Chondrocyte (in vitro differentiated cells): ENCODE data around the gene CDK1. TPM values are rescaled to one million over a fixed set of nuclear protein-coding genes. Genes with fewer than 3 reads are reported as not detected.
"Not testable (repeated sequence)": the region's sequence is repeated elsewhere in the genome, so short reads cannot be mapped to it uniquely, and the experiment has no call there.

Source experiments
- DNase-seq: peaks from one replicate; pipeline ENCODE4 v3.0.0; 2021; ENCODE audit warnings: mixed read lengths, low spot score
- H3K27ac Mint-ChIP-seq: one replicate; pipeline ENCODE4 v1.8.0; 2021; ENCODE audit warnings: mild to moderate bottlenecking, moderate library complexity, mixed read lengths; ENCODE audit not compliant: unreplicated experiment
- H3K27me3 Mint-ChIP-seq: 2 replicates; pipeline ENCODE4 v1.8.0; 2021; ENCODE audit warnings: low read depth, mixed read lengths
- H3K36me3 Mint-ChIP-seq: 2 replicates; pipeline ENCODE4 v1.8.0; 2021; ENCODE audit warnings: low read depth, mixed read lengths
- H3K4me1 Mint-ChIP-seq: 2 replicates; pipeline ENCODE4 v1.8.0; 2021; ENCODE audit warnings: low read depth, mild to moderate bottlenecking, mixed read lengths
- H3K4me3 Mint-ChIP-seq: one replicate; pipeline ENCODE4 v1.8.0; 2021; ENCODE audit warnings: mild to moderate bottlenecking, moderate library complexity, mixed read lengths; ENCODE audit not compliant: unreplicated experiment
- H3K9me3 Mint-ChIP-seq: 2 replicates; pipeline ENCODE4 v1.8.0; 2021; ENCODE audit warnings: low read depth, mixed read lengths
- total RNA-seq: library from RNA; stranded (reverse); gene quantifications from 3 replicates; pipeline ENCODE4 v1.2.1, GENCODE V29; 2021
- TF ChIP-seq, protein P1 (sequence below): fragments of 200-600 bp; sonication (generic); IDR thresholded peaks from 2 replicates; pipeline ENCODE4 v1.5.0; 2021; ENCODE audit warnings: antibody characterized with exemption, mild to moderate bottlenecking, moderate library complexity

The CDK1 gene
- total RNA-seq, 1 donor from 2014 or later, result 7.6 TPM

DNA sequence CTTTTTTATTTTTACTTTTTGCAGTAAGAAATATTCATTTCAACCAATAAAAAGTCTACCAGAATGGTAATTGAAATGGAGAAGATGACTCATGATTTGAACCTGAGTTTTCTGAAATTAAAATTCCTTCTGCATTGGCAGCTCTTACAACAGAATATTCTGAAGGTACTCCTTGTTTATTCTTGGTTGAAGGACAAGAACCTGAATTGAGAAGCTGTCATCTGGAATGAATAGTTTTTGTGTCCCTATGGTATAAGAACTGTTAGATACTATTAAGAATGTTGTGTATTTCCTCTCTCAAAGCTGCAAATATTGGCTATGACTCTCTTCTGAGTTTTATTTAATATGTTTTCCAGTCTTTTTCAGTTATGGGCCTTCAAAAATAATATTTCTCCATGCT lies 56.1 kb downstream of the CDK1 start:
- no peaks in the 10 kb centered on the region for H3K36me3 Mint-ChIP-seq
- peaks cover 22% of the 10 kb centered on the region for H3K4me1 Mint-ChIP-seq
- DNase-seq, result no peak
- H3K27me3 Mint-ChIP-seq, result no peaks in the 10 kb centered on the region
- H3K4me3 Mint-ChIP-seq, result no peak overlapping the region
- peaks cover 4% of the 10 kb centered on the region for H3K9me3 Mint-ChIP-seq
- TF ChIP-seq, protein P1, sequence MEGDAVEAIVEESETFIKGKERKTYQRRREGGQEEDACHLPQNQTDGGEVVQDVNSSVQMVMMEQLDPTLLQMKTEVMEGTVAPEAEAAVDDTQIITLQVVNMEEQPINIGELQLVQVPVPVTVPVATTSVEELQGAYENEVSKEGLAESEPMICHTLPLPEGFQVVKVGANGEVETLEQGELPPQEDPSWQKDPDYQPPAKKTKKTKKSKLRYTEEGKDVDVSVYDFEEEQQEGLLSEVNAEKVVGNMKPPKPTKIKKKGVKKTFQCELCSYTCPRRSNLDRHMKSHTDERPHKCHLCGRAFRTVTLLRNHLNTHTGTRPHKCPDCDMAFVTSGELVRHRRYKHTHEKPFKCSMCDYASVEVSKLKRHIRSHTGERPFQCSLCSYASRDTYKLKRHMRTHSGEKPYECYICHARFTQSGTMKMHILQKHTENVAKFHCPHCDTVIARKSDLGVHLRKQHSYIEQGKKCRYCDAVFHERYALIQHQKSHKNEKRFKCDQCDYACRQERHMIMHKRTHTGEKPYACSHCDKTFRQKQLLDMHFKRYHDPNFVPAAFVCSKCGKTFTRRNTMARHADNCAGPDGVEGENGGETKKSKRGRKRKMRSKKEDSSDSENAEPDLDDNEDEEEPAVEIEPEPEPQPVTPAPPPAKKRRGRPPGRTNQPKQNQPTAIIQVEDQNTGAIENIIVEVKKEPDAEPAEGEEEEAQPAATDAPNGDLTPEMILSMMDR, result no peak
- no peak overlapping the region for H3K27ac Mint-ChIP-seq

DNA sequence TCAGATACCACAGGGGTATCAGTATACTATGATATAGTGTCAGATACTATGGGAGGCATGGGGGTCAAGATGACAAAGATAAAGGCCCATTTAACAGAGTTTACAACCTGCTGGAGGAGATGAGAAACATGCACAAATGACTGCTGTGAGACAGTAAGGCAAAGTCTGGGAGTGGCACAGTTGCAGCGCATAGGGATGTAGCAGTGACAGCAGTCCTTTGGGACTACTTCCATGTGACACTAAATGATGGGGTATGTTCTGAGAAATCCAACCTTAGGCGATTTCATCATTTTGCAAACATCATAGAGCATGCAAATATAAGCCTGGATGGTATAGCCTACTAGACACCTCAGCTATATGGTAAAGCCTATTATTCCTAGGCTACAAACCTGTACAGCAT lies 56.8 kb downstream of the CDK1 start:
- Mint-ChIP-seq H3K4me3 (no peak overlapping the region), H3K9me3 (peaks cover 4% of the 10 kb centered on the region), H3K36me3 (no peaks in the 10 kb centered on the region), H3K27ac (no peak overlapping the region), H3K4me1 (peaks cover 22% of the 10 kb centered on the region), H3K27me3 (no peaks in the 10 kb centered on the region)
- TF ChIP-seq, protein P1, result no peak
- DNase-seq, result no peak

DNA sequence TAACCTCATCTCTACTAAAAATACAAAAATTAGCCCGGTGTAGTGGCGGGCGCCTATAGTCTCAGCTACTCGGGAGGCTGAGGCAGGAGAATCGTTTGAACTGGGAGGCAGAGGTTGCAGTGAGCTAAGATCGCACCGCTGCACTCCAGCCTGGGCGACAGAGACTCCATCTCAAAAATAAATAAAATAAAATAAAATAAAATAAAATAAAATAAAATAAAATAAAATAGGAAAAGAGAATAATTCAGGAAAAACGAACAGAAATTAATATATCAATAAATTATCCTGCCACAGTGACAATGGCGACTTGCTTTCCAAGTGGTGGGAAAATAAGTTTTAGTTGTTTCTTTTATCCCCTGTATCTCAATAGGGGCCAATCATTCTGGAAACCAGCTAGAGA lies 62.9 kb downstream of the CDK1 start:
- H3K27me3 Mint-ChIP-seq, H3K9me3 Mint-ChIP-seq, H3K36me3 Mint-ChIP-seq, DNase-seq, H3K4me3 Mint-ChIP-seq, H3K27ac Mint-ChIP-seq: not testable (repeated sequence)
- H3K4me1 Mint-ChIP-seq, result peaks cover 11% of the 10 kb centered on the region

DNA sequence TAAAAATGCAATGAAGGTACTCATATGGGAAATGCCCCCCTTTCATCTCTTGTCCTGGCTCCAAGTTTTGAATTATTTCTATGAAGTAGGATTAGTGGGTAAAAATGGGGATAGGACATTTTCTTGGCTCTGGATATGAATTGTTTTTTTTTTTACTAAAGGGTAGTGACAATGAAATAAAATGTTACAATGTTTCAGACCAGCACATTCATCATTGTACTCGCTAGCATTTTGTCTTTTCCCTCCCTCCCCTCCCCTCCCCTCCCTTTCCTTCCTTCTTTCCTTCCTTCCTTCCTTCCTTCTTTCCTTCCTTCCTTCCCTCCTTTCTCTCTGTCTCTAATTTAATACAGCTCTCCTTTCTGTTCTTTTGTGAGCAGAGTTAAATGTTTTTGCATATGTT lies 64.4 kb downstream of the CDK1 start:
- Mint-ChIP-seq H3K27me3 (no peaks in the 10 kb centered on the region), H3K4me1 (peaks cover 16% of the 10 kb centered on the region), H3K27ac (no peak overlapping the region), H3K9me3 (no peaks in the 10 kb centered on the region), H3K4me3 (no peak overlapping the region), H3K36me3 (no peaks in the 10 kb centered on the region)
- TF ChIP-seq, protein P1, result no peak
- no peak for DNase-seq

Other genes starting within 250 kb of the CDK1 start
- 18.6 to 19.2 TPM (median 19.0 TPM) in 3 replicates for gene RHOBTB1, start 165.7 kb downstream of the CDK1 start, total RNA-seq